Brain microvascular endothelial cell (primary cell): ENCODE results near the gene TCOF1.

Experiments used
- DNase-seq: peaks from one replicate; pipeline ENCODE4 v3.0.0-alpha.2; 2020
- H3K27ac ChIP-seq: fragments of 250-450 bp; sonication (Bioruptor Pico); 2 replicates; pipeline ENCODE4 v1.5.1; 2020; ENCODE audit warnings: mild to moderate bottlenecking, moderate library complexity
- H3K27me3 ChIP-seq: fragments of 250-450 bp; sonication (Bioruptor Pico); replicated peaks from 2 replicates; pipeline ENCODE4 v1.5.1; 2020; ENCODE audit warnings: mild to moderate bottlenecking
- H3K36me3 ChIP-seq: fragments of 250-450 bp; sonication (Bioruptor Pico); replicated peaks from 2 replicates; pipeline ENCODE4 v1.5.1; 2020; ENCODE audit warnings: mild to moderate bottlenecking
- H3K4me3 ChIP-seq: 2 replicates; pipeline ENCODE4 v1.5.1; 2011; ENCODE audit warnings: low read depth, mild to moderate bottlenecking, control low read depth, low read length, moderate library complexity
- in situ Hi-C: cut with HindIII; loops from 2 replicates; pipeline ENCODE4 v1.10.0; 2017; ENCODE audit warnings: low sequenced_read_pairs, low pct_ligation_motif_present
- TF ChIP-seq, protein P1 (sequence below): IDR thresholded peaks from 2 replicates; pipeline ENCODE4 v1.5.1; 2011; ENCODE audit warnings: low read depth, mild to moderate bottlenecking, moderate library complexity, low read length, control low read depth, inconsistent platforms; ENCODE audit errors: missing control alignments

Gene TCOF1

DNA sequence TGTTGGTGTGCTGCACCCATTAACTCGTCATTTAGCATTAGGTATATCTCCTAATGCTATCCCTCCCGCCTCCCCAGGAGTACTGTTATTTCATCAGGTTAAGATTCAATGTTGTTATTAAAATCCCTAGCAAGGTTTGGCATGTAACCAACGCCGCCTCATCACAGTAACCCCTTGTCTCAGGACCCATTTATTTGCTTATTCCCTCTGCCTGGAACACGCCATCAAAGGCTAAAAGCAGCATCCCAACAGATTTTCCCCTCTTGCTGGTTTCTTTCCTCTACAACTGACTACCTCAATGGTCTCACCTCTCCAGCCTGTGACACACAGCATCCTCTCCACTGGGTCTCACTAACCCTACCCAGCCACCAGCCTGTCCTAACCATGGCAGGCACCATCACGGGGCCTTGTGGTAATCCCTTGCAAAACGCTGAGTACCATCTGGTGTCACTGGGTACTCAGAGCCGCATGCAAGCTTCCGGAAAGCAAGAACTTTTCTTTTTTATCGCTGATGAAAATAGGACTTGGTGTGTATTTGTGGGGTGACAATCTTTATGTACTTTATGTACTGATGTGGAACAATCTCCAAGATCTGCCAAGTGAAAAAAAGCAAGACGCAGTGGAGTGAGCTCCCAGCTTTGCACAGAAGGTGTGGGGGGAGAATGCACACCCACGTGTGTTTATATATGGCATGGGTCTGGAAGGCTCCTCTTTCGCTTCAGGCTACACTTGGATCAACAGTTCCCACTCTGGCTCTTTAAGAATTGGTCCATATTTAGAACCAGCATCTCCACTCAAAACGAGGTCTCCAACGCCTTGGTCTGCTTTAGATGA, 86.0 kb downstream of the TCOF1 start:
- in situ Hi-C loops: no loop called here

DNA sequence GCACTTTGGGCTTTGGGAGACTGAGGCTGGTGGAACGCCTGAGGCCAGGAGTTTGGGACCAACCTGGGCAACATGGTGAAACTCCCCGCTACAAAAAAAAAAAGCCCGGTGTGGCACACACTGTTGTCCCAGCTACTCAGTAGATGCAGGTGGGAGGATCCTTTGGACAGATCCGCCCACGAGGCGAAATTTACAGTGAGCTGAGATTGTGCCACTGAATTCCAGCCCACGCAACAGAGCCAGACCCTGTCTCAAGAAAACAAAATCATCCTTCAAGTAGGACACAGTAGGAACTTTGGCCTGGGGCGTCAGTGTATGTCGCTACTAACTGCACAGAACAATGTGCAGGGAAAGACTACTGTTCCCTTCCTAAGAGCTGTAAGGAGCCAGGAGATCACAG, 87.3 kb downstream of the TCOF1 start:
- Histone ChIP-seq H3K27ac (no peak overlapping the region), H3K36me3 (peaks cover 57% of the 10 kb centered on the region), H3K4me3 (no peak overlapping the region), H3K27me3 (no peaks in the 10 kb centered on the region)
- in situ Hi-C loops: no loop called here
- DNase-seq: no peak
- TF ChIP-seq, protein P1, sequence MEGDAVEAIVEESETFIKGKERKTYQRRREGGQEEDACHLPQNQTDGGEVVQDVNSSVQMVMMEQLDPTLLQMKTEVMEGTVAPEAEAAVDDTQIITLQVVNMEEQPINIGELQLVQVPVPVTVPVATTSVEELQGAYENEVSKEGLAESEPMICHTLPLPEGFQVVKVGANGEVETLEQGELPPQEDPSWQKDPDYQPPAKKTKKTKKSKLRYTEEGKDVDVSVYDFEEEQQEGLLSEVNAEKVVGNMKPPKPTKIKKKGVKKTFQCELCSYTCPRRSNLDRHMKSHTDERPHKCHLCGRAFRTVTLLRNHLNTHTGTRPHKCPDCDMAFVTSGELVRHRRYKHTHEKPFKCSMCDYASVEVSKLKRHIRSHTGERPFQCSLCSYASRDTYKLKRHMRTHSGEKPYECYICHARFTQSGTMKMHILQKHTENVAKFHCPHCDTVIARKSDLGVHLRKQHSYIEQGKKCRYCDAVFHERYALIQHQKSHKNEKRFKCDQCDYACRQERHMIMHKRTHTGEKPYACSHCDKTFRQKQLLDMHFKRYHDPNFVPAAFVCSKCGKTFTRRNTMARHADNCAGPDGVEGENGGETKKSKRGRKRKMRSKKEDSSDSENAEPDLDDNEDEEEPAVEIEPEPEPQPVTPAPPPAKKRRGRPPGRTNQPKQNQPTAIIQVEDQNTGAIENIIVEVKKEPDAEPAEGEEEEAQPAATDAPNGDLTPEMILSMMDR: no peak

More for the DNA sequence above, 86.0 kb downstream of the TCOF1 start:
- no peak for DNase-seq
- TF ChIP-seq, protein P1: no peak
- H3K27ac ChIP-seq: no peak overlapping the region
- no peak overlapping the region for H3K4me3 ChIP-seq
- H3K27me3 ChIP-seq: no peaks in the 10 kb centered on the region
- H3K36me3 ChIP-seq: peaks cover 55% of the 10 kb centered on the region

DNA sequence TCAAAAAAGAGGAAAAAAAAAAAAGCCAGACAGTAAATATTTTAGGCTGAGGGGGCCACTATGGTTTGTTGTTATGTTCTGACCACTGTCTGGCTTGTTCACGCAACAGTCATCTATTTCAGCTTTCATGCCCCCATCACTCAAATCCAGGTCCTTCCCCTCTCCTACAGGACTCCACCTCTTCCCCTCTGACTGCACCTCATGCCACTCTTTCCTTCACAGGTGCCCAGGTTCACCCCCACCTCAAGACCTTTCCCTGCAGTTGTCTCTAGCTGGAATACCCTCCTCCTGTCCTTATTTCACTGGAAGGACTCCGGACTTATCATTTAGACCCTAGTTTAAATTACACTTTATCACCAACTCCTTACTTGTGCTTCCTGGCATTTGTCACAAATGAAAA, 88.6 kb downstream of the TCOF1 start:
- Histone ChIP-seq H3K4me3 (no peak overlapping the region), H3K27me3 (no peaks in the 10 kb centered on the region), H3K27ac (no peak overlapping the region), H3K36me3 (peaks cover 57% of the 10 kb centered on the region)
- in situ Hi-C loops: no loop called here
- no peak for DNase-seq
- TF ChIP-seq, protein P1: no peak

DNA sequence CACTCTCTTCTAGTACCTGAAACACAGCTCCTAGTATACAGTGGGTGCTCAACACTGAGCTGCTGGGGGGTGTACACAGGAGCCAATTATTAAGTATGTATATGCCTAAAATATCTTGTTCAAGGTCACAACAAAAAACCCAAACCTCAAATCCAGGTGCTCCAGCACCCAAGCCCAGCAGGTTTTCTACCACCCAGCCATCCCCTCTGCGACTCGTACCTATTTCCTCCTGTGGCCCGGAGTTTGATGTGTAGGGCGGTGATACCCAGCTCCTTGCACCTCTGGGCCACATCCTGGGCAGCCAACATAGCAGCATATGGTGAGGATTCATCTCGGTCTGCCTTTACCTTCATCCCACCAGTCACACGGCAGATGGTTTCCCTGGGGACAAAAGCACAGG, 89.1 kb downstream of the TCOF1 start:
- DNase-seq: no peak
- Histone ChIP-seq H3K36me3 (peaks cover 57% of the 10 kb centered on the region), H3K27ac (no peak overlapping the region), H3K4me3 (no peak overlapping the region), H3K27me3 (no peaks in the 10 kb centered on the region)
- TF ChIP-seq, protein P1: no peak
- in situ Hi-C loops: no loop called here

DNA sequence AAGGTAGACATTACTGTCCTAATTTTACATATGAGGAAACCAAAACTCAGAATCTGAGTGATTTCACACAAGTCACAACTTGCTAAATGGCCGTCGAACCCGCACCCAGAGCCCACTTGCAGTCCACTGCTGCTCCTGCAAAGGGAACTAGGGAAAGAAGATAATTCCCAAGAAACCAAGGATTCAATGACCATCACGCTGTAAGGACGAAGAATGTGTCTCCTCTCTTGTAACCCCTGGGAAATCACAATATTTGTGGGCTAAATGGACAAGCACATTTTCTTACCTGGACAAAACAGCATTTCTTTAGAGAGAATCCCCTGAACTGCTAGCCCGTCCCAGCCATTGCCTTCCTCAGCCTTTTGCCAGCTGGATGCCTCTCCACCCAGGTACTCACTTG, 89.7 kb downstream of the TCOF1 start:
- Histone ChIP-seq H3K4me3 (peak overlapping the region; percentile 96), H3K36me3 (peaks cover 55% of the 10 kb centered on the region)
- in situ Hi-C loops: no loop called here

More for the DNA sequence above, 89.7 kb downstream of the TCOF1 start:
- Histone ChIP-seq H3K27ac (no peak overlapping the region), H3K27me3 (no peaks in the 10 kb centered on the region)
- no peak for DNase-seq
- TF ChIP-seq, protein P1: no peak
